ENCODE measurements around the gene PHACTR1.

DNA sequence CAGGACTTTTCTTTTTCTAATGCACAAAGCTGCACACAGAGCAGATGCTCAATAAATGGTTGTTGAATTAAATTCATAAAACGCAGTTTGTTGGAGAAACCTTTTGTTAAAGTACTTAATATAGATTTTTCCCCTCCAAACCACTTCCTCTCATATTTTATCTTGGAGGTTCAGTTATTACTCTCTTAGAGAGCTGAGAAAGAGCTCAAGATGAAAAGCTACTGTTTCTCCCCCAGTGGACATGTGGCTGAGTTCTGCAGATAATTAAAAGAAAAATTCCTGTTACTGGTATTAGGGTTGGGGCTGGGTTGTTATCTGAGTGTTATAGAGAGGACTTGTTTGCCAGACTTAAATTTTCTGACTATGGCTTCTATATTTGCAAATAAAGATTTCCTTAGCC is 317.7 kb downstream of the PHACTR1 start:
- TF ChIP-seq ISL1 (CRISPR knock-in tag; IDR thresholded peaks at IDR 0.05) (no peak), ZC3H10 (CRISPR knock-in tag; IDR thresholded peaks at IDR 0.05) (no peak), TCF4 (CRISPR knock-in tag; IDR thresholded peaks at IDR 0.05; ENCODE audit: borderline replicate concordance) (no peak)
- TF ChIP-seq, protein P1, sequence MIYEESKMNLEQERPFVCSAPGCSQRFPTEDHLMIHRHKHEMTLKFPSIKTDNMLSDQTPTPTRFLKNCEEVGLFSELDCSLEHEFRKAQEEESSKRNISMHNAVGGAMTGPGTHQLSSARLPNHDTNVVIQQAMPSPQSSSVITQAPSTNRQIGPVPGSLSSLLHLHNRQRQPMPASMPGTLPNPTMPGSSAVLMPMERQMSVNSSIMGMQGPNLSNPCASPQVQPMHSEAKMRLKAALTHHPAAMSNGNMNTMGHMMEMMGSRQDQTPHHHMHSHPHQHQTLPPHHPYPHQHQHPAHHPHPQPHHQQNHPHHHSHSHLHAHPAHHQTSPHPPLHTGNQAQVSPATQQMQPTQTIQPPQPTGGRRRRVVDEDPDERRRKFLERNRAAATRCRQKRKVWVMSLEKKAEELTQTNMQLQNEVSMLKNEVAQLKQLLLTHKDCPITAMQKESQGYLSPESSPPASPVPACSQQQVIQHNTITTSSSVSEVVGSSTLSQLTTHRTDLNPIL (CRISPR knock-in tag; IDR thresholded peaks at IDR 0.05; ENCODE audit: low read depth): no peak

All from SK-N-SH treated with all-trans-retinoic acid at 6 μM for 48 hours (cell line).